ENCODE data around the gene MRPS18A.

MRPS18A gene

GRCh38 chr6:43714311-43715055, 26.9 kb upstream of the MRPS18A start:
- peak overlapping the region; percentile 95 for H3K27ac ChIP-seq
- no peaks in the 10 kb centered on the region for H3K9me3 ChIP-seq (ENCODE audit: low read depth, low read length)
- TF ChIP-seq EZH2 (IDR thresholded peaks at IDR 0.05) (no peak), FOXP2 (optimal IDR thresholded peaks at IDR 0.05; ENCODE audit: control extremely low read depth, extremely low read length, insufficient read depth) (no peak), POLR2AphosphoS5 (IDR thresholded peaks at IDR 0.05; ENCODE audit: borderline replicate concordance, low read depth, low read length) (peak; percentile 61; the same call in 1 of the 2 replicates)
- H3K4me3 ChIP-seq, result peak overlapping the region; percentile 67
- peak overlapping the region; percentile 61 for H3K9ac ChIP-seq (ENCODE audit: insufficient read length)
- DNase-seq (ENCODE audit: low read depth, low spot score), result peak; percentile 58
- H3K36me3 ChIP-seq (ENCODE audit: insufficient read depth, low read length), result no peaks in the 10 kb centered on the region

GRCh38 chr6:43713643-43714310, 26.2 kb upstream of the MRPS18A start:
- H3K36me3 ChIP-seq (ENCODE audit: insufficient read depth, low read length), result no peaks in the 10 kb centered on the region
- H3K27ac ChIP-seq, result peak overlapping the region; percentile 95
- TF ChIP-seq FOXP2 (optimal IDR thresholded peaks at IDR 0.05; ENCODE audit: control extremely low read depth, extremely low read length, insufficient read depth) (no peak), EZH2 (IDR thresholded peaks at IDR 0.05) (no peak), POLR2AphosphoS5 (IDR thresholded peaks at IDR 0.05; ENCODE audit: borderline replicate concordance, low read depth, low read length) (no peak)
- no peak for DNase-seq (ENCODE audit: low read depth, low spot score)
- H3K9ac ChIP-seq (ENCODE audit: insufficient read length), result peak overlapping the region; percentile 61
- no peaks in the 10 kb centered on the region for H3K9me3 ChIP-seq (ENCODE audit: low read depth, low read length)
- H3K4me3 ChIP-seq, result peak overlapping the region; percentile 67

- no peaks in the 10 kb centered on the region for H3K9me3 ChIP-seq (ENCODE audit: low read depth, low read length)
- TF ChIP-seq FOXP2 (optimal IDR thresholded peaks at IDR 0.05; ENCODE audit: control extremely low read depth, extremely low read length, insufficient read depth) (no peak), EZH2 (IDR thresholded peaks at IDR 0.05) (no peak), POLR2AphosphoS5 (IDR thresholded peaks at IDR 0.05; ENCODE audit: borderline replicate concordance, low read depth, low read length) (no peak)
- no peak overlapping the region for H3K4me3 ChIP-seq
- no peak for DNase-seq (ENCODE audit: low read depth, low spot score)
- no peaks in the 10 kb centered on the region for H3K36me3 ChIP-seq (ENCODE audit: insufficient read depth, low read length)
- no peak overlapping the region for H3K9ac ChIP-seq (ENCODE audit: insufficient read length)
- peak overlapping the region; percentile 35; the same call in 1 of the 2 replicates for H3K27ac ChIP-seq
These were observed 25.0 kb upstream of the MRPS18A start for GRCh38 chr6:43712579-43712978.

DNA sequence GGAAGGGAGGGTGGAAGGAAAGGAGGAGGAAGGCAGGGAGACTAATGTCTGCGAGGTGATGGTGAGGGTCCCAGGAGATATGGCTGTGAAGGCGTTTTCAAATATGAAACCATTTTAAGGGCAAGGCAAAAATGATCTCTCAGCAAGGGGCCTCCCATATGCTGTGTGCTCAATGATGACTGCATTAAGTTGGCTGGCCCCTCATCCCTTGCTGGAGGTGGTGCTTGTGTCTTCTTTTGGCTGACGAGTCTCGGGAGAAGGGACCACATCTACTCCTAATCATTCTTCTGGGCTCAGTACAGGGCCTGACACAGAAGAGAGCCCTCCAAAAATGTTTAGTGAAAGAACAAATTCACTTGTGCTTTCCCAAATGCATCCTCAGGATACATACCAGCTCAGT, 23.0 kb upstream of the MRPS18A start:
- Histone ChIP-seq H3K36me3 (ENCODE audit: insufficient read depth, low read length) (no peaks in the 10 kb centered on the region), H3K27ac (no peak overlapping the region), H3K4me3 (no peak overlapping the region), H3K9me3 (ENCODE audit: low read depth, low read length) (no peaks in the 10 kb centered on the region), H3K9ac (ENCODE audit: insufficient read length) (no peak overlapping the region)
- no peak for DNase-seq (ENCODE audit: low read depth, low spot score)
- no peak for TF ChIP-seq POLR2AphosphoS5 (IDR thresholded peaks at IDR 0.05; ENCODE audit: borderline replicate concordance, low read depth, low read length)
- TF ChIP-seq EZH2 (IDR thresholded peaks at IDR 0.05), result no peak
- TF ChIP-seq FOXP2 (optimal IDR thresholded peaks at IDR 0.05; ENCODE audit: control extremely low read depth, extremely low read length, insufficient read depth), result no peak

- DNase-seq (ENCODE audit: low read depth, low spot score), result no peak
- Histone ChIP-seq H3K4me3 (no peak overlapping the region), H3K9ac (ENCODE audit: insufficient read length) (no peak overlapping the region), H3K9me3 (ENCODE audit: low read depth, low read length) (no peaks in the 10 kb centered on the region), H3K27ac (no peak overlapping the region), H3K36me3 (ENCODE audit: insufficient read depth, low read length) (no peaks in the 10 kb centered on the region)
- TF ChIP-seq POLR2AphosphoS5 (IDR thresholded peaks at IDR 0.05; ENCODE audit: borderline replicate concordance, low read depth, low read length), result no peak
- no peak for TF ChIP-seq EZH2 (IDR thresholded peaks at IDR 0.05)
- no peak for TF ChIP-seq FOXP2 (optimal IDR thresholded peaks at IDR 0.05; ENCODE audit: control extremely low read depth, extremely low read length, insufficient read depth)
These were observed 22.2 kb upstream of the MRPS18A start for GRCh38 chr6:43709654-43710303.

- H3K36me3 ChIP-seq (ENCODE audit: insufficient read depth, low read length), result no peaks in the 10 kb centered on the region
- TF ChIP-seq FOXP2 (optimal IDR thresholded peaks at IDR 0.05; ENCODE audit: control extremely low read depth, extremely low read length, insufficient read depth) (no peak), POLR2AphosphoS5 (IDR thresholded peaks at IDR 0.05; ENCODE audit: borderline replicate concordance, low read depth, low read length) (no peak), EZH2 (IDR thresholded peaks at IDR 0.05) (no peak)
- no peak overlapping the region for H3K4me3 ChIP-seq
- no peaks in the 10 kb centered on the region for H3K9me3 ChIP-seq (ENCODE audit: low read depth, low read length)
- no peak for DNase-seq (ENCODE audit: low read depth, low spot score)
- peak overlapping the region; percentile 62; the same call in 1 of the 2 replicates for H3K27ac ChIP-seq
- no peak overlapping the region for H3K9ac ChIP-seq (ENCODE audit: insufficient read length)
These were observed 21.5 kb upstream of the MRPS18A start for GRCh38 chr6:43708860-43709653.

GRCh38 chr6:43707767-43708166, 20.2 kb upstream of the MRPS18A start:
- Histone ChIP-seq H3K9me3 (ENCODE audit: low read depth, low read length) (no peaks in the 10 kb centered on the region), H3K27ac (no peak overlapping the region), H3K36me3 (ENCODE audit: insufficient read depth, low read length) (no peaks in the 10 kb centered on the region), H3K9ac (ENCODE audit: insufficient read length) (no peak overlapping the region), H3K4me3 (no peak overlapping the region)
- DNase-seq (ENCODE audit: low read depth, low spot score), result no peak
- TF ChIP-seq EZH2 (IDR thresholded peaks at IDR 0.05) (no peak), POLR2AphosphoS5 (IDR thresholded peaks at IDR 0.05; ENCODE audit: borderline replicate concordance, low read depth, low read length) (no peak), FOXP2 (optimal IDR thresholded peaks at IDR 0.05; ENCODE audit: control extremely low read depth, extremely low read length, insufficient read depth) (no peak)

All from SK-N-MC (cell line).